ENCODE measurements around the gene TRIO.

- no peak for TF ChIP-seq ZNF658 (tag by site-specific recombination; IDR thresholded peaks at IDR 0.05)
- TF ChIP-seq ZBTB26 (tag by site-specific recombination; optimal IDR thresholded peaks at IDR 0.05), result no peak
- TF ChIP-seq CTCF (tag by site-specific recombination; IDR thresholded peaks at IDR 0.05), result no peak
- TF ChIP-seq PRDM2 (tag by site-specific recombination; IDR thresholded peaks at IDR 0.05; ENCODE audit: borderline replicate concordance), result no peak
- TF ChIP-seq ZNF138 (tag by site-specific recombination; IDR thresholded peaks at IDR 0.05; ENCODE audit: borderline replicate concordance), result no peak
- TF ChIP-seq KLF10 (tag by site-specific recombination; IDR thresholded peaks at IDR 0.05), result no peak
- no peak for TF ChIP-seq KLF16 (tag by site-specific recombination; IDR thresholded peaks at IDR 0.05)
- no peak for TF ChIP-seq ZSCAN4 (tag by site-specific recombination; IDR thresholded peaks at IDR 0.05)
- TF ChIP-seq BCL11A (tag by site-specific recombination; IDR thresholded peaks at IDR 0.05; ENCODE audit: low read depth), result no peak
- TF ChIP-seq TCF7L2 (IDR thresholded peaks at IDR 0.05; ENCODE audit: borderline replicate concordance, low read depth, low read length), result no peak
Observed at GRCh38 chr5:14210729-14211128, 67.6 kb downstream of the TRIO start.
